GM12865 (cell line): ENCODE measurements around the gene NHEJ1.

Experiments
- DNase-seq: peaks from one replicate; pipeline ENCODE4 v3.0.0; 2010; ENCODE audit warnings: low read depth
- H3K4me3 ChIP-seq: 2 replicates; pipeline ENCODE4 v1.5.1; 2011; ENCODE audit warnings: mild to moderate bottlenecking, low read depth, low read length, control low read depth
- CTCF ChIP-seq: IDR thresholded peaks from 2 replicates; pipeline ENCODE4 v1.5.1; 2011; ENCODE audit warnings: low read length, control low read depth, low read depth, inconsistent platforms; ENCODE audit not compliant: insufficient read depth; ENCODE audit errors: missing control alignments

Gene NHEJ1

GRCh38 chr2:219175928-219176817 lies 15.6 kb upstream of the NHEJ1 start:
- DNase-seq = peak; percentile 62
- no peak for TF ChIP-seq CTCF
- H3K4me3 ChIP-seq = peak overlapping the region; percentile 88

- TF ChIP-seq CTCF = no peak
- peak overlapping the region; percentile 88 for H3K4me3 ChIP-seq
- DNase-seq = no peak
Measured at GRCh38 chr2:219175486-219175885, 14.9 kb upstream of the NHEJ1 start.

GRCh38 chr2:219174801-219175200 lies 14.2 kb upstream of the NHEJ1 start:
- DNase-seq = no peak
- H3K4me3 ChIP-seq = no peak overlapping the region
- no peak for TF ChIP-seq CTCF

GRCh38 chr2:219174146-219174545 lies 13.5 kb upstream of the NHEJ1 start:
- H3K4me3 ChIP-seq = no peak overlapping the region
- no peak for TF ChIP-seq CTCF
- no peak for DNase-seq

GRCh38 chr2:219173176-219173575 lies 12.6 kb upstream of the NHEJ1 start:
- no peak for TF ChIP-seq CTCF
- H3K4me3 ChIP-seq = no peak overlapping the region
- DNase-seq = no peak

- DNase-seq = no peak
- H3K4me3 ChIP-seq = no peak overlapping the region
- TF ChIP-seq CTCF = no peak
Measured at GRCh38 chr2:219172231-219173154, 11.9 kb upstream of the NHEJ1 start.
